ENCODE results near the gene ENAH.
"Not testable (repeated sequence)": the region's sequence is repeated elsewhere in the genome, so short reads cannot be mapped to it uniquely, and the experiment has no call there.

The ENAH gene

DNA sequence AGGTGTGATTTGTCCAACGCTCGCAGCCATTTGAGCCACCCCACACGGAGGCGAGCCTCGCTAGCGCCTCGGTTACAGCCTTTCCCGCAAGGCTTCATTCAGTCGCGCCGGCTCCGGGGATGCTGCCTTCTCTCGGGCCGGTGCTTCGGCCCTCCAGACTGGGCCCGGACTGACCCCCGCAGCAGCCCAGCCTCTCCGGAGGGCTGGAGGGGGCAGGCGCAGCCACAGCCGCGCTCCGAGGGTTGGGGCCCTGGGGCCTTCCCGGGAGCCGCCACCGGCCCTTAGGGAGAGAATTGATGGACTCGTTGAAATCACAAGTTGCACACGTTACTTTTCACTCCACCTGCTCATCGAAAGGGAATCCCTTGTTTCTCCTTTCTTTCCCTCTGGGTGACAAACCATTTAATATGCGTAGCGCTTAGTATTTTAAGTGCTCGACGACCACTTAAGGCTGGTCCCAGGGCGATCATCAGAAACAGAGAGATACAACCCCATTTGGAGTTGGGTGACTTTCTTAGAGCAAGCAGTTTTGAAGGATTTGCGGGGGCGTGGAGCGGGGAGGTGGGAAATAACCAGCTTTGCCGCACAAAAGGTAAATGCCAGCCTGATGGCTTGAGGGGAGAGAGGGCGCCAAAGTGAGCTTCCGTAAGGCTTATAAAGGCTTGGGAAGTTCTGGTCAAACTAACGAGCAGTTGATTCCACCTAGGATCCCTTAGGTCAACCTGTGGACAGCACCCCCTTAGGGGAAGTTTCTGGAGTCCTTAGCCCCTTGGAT, 24.6 kb upstream of the ENAH start:
- peak in 5 of 56 donors; percentile 1 to 21 (median 3) for DNase-seq

DNA sequence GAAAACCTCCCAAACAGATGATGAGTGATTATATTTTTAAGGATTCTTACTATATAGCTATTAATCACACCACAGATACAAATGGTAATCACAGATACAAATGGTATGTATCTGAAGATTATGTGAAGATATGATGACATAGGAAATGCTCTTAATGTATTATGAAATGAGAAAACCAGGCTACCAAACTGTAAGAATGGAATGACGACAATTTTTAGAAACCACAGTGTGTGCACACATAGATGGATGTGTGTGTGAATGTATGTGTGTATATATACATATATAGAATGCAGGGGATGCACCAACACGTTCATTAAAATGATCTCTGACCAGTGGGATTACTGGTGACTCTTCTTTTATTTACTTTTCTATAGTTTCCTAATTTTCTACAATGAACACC, 21.5 kb upstream of the ENAH start:
- DNase-seq, result no peak

DNA sequence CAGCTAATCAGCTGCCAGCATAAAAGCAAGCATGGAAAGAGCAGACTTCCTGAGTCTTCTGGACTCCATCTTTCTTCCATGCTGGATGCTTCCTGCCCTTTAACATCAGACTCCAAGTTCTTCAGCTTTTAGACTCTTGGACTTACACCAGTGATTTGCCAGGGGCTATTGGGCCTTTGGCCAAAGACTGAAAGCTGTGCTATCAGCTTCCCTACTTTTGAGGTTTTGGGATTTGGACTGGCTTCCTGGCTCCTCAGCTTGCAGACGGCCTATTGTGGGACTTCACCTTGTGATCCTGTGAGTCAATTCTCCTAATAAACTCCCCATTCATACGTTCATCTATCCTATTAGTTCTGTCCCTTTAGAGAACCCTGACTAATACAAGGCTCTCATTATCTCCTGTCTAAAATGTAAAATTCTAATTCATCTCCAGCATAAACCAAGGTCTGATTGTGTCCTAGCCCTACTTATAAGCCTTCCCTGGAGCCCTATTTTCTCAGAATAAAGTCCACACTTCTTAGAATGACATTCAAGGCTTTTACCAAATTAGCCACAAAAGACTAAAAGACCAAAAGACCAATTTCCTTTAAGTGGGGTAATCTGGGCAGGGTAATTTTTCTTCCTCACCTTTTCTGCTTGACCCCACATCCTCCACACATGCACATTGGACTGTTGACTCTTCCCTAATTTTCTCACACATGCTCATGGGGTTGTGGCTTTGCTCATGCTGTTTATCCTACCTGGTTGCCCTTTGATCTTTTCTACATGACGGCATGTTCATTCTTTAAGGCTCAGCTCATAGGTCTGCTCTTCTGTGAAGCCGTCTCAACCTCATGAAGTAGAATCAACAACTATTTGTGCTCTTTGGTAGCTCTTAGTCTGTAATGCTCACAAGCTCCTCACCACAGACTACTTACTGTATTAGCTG, 18.1 kb upstream of the ENAH start:
- DNase-seq, result no peak

DNA sequence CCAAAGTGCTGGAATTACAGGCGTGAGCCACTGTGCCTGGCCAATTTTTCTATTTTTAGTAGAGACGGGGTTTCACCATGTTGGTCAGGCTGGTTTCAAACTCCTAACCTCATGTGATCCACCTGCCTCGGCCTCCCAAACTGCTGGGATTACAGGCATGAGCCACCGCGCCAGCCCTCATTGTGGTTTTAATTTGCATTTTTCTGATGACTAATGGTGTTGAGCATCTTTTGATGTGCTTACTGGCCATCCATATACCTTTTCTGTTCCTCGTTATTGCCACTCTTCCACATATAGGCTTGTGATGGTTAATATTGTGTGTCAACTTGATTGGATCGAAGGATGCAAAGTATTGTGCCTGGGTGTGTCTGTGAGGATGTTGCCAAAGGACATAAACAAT, 17.4 kb upstream of the ENAH start:
- DNase-seq, result no peak

DNA sequence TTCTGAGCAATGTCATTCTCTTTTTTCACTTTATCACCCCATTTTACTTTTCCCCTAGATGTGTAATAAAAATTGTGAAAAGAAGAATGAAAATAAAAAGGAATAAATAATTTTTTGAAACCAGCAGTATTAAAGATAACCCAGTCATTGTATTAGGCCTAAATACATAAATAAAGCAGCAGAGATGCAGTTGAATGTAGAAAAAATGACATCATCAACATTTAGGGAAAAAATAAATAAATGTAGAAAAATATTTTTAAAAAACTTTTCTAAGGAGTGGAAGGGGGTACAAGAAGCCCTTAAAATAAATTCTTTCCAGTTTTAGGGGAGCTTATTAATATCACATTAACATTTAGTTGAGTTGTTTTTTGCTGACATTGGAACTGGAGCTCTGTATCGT, 15.3 kb upstream of the ENAH start:
- no peak for DNase-seq

DNA sequence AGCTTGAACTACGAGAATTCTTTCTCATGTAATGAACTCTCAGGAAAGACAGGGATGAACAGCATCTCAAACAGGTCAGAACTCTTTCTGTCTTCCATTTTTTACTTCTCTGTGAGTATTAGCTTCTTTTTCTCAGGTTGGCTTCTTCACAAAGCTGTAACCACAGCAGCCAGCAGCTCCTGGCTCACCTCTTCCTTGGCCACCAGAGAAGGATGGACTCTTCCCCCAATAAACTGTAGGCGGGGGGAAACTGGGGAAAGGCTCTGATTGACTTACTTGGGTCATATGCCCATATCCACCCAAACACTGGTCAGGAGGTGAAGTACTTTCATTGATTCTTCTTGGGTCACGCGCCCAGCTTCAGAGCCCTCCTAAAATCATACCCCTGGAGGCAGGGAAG, 14.4 kb upstream of the ENAH start:
- DNase-seq, result no peak

DNA sequence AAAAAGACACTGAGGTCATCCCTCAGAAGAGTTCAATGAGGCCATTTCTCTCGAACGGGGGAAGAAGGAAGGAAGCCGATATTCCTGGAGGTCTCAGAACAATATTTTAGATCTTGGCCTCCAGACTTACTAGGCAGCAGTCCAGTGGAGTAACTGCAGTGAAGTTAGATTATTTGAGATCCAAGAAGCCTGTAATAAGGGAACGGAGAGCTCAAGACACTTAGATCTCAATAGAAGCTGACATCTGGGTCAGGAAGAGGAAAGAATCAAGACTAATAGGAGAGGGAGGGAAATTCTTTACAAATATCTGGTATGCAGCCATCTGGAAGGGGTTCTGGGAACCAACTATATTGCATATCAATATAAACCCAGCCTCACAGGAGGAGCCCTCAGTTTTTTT, 13.6 kb upstream of the ENAH start:
- DNase-seq, result no peak

DNA sequence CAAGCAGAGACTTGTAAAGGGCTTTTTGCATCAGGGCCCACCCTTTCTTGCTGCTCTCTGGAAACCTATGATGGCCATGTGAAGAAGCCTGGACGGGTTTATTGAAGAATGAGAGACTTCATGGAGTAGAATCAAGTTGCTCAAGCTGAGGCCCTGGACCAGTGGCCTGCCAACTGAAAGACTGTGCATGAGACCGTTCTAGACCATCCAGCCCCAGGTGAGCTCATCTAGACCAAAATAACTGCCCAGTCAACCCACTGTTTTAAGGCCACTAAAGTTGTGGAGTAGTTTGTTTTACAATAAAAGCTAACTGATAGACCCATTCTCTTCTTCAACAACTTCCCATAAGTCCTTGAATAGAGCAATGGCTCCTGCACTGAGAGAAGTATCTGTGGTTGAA, 11.8 kb upstream of the ENAH start:
- DNase-seq, result no peak

DNA sequence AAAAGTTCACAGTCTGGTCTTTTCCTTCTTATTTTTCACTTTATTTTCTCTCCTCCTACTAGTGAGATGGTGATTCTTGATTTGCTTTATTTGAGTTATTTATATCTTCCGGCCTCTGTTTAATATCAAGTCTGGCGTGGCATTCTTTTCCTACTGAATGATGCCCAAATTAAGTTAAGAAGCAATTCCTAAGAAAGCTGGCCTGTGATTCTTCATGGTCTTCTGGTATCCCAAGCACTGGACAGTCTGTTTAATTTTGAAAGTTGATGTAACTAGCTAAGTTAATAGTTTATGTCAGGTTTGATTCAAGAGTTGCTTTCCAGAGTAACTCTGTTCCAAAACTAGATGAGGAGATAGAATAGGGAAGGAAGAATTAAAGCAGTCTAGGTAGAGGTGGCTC, 9.2 kb upstream of the ENAH start:
- DNase-seq, result no peak

DNA sequence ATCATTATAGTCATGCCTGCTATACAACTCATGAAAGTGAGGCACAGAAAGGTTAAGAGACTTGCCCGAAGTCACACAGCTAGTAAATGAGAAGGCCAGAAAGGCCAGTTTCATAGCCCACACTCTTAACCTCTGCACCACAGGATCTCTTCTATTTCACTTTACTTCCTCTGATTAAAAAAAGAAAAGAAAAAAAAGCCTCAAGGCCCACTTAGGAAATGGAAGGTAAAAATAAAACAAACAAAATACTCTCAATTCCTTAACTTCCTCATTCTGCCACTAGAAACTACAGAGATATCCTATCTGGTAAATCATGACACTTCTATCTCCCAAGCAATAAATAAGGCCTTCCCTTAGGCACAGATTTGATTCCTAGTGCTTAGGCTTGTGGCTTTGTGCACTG, 7.6 kb upstream of the ENAH start:
- DNase-seq, result no peak

DNA sequence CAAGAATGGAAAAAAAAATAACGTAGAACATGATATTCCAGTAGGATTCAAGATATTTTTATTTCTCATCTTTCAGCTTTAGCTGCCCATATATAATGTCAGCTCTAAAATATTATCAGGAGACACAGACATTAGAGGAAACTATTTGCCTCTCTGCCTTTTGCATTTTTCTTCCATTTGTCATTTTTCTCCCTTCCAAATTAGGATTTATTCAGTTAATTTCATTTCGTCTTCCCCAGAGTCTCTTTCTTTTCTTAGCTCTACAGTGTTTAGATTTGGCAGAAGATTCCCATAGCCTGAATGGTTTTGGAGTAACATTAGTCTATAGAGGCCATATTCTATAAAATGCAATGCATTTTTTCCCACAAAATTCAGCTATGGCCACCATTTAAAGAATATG, 5.1 kb upstream of the ENAH start:
- DNase-seq, result no peak

DNA sequence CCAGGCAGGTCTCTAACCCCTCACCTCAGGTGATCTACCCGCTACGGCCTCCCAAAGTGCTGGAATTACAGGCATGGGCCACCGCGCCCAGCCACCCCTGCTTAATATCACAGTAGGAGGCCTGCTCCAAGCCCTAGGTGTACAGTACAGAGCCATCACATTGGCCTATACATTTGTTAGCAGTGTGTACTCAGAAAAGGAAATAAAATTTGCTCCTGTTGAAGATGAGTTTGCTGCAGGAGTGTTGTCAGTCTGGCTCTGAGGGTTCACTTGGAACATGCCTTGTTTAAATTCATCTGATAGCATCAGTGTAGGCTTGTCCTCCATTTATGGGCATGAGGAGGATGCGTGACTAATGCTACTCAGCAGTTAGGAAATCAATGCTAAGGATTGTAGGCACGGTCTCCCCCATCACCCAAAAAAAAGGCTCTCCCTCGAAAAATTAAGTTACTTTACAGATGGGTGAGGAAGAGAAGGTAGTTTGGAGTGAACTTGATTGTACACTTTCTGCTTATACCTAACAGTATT, 4.6 kb upstream of the ENAH start:
- peak in 11 of 56 donors; percentile 3 to 56 (median 30) for DNase-seq

DNA sequence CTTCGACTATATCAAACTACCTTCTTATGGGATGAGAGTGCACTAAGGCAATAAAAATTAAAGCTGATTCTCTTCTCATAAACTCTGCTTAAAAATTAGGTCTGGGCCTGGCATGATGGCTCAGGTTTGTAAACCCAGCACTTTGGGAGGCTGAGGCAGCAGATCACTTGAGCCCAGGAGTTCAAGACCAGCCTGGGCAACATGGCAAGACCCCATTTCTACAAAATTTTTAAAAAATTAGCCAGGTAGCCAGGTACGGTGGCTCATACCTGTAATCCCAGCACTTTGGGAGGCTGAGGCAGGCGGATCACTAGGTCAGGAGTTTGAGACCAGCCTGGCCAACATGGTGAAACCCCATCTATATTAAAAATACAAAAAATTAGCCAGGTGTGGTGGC, 3.3 kb upstream of the ENAH start:
- DNase-seq, result not testable (repeated sequence)

DNA sequence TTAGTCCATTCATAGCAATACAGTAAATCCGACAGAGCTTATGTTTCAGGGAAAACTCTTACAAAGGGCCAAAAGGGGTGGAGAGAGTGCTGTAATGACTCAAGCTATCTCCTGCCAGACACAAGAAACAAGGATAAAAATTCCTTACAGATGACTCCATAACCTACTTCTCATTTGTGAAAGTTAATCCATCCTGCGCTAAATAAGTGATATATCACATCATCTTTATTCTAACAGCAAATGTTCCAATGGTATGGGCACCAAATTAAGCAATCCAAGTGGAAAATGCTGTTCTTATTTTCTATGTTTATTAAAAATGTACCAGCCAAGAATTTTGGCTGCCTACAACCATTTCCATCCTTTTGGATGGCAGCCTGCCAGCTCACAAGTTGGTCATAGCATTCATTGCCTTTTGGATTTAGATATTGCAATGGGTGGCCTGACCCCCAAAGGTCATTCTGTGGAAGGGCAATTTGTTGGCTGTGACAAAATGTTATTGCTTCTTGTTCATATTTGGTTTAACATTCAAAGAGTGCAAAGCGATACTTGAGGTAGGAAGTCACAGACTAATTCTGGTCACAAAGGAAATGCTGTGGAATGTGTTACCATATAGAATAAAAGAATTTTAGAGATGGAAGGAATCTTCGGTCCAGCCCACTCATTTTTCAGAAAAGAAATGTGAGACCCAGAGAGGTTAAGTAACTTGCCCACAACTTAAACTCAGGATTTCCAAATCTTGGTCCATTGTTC, 2.8 kb upstream of the ENAH start:
- peak in 37 of 56 donors; percentile 3 to 77 (median 28) for DNase-seq

DNA sequence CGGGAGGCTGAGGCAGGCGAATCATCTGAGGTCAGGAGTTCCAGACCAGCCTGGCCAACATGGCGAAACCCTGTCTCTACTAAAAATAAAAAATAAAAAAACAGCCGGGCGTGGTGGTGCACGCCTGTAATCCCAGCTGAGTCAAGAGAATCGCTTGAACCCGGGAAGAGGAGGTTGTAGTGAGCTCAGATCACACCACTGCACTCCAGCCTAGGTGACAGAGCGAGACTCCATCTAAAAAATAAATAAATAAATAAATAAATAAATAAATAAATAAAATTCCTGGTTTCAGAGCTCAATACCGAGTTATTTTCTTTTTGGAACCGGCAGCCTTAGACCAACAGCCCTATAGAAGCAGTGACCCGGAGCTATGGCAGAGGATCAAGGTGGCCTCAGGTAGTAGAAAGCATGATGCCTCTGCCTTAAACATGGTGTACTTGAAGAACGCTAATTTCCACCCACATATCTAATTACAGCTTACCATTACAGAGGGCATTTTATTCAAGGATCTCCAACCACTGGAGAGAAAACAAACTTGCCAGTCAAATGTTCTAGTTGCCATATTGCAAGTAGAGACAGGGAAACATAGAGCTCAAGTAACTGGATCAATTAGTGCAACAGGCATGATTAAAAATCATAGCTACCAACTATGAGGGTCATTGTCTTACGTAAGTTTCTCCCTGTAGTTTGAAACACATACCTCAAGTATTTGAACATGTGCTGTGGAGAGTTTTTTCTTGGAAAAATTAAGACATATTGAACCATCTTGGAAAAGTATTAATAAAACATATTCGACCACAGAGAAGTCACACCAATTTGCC, 2.0 kb upstream of the ENAH start:
- no peak for DNase-seq

DNA sequence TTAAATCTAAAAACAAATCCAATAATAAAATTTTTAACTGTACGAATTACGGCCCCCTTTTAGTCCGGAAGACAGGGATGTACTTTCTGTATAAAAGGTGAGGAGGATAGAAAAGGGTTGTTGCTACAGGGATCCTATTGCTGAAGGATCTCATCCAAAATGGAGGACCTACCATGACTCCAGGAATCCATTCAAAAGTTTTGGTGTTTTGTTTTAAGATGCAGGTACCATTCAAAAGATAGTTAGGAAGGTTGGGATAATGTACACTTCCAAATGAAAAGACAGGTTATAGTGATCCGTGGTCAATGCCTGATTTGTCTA, 1.3 kb upstream of the ENAH start:
- no peak for DNase-seq

DNA sequence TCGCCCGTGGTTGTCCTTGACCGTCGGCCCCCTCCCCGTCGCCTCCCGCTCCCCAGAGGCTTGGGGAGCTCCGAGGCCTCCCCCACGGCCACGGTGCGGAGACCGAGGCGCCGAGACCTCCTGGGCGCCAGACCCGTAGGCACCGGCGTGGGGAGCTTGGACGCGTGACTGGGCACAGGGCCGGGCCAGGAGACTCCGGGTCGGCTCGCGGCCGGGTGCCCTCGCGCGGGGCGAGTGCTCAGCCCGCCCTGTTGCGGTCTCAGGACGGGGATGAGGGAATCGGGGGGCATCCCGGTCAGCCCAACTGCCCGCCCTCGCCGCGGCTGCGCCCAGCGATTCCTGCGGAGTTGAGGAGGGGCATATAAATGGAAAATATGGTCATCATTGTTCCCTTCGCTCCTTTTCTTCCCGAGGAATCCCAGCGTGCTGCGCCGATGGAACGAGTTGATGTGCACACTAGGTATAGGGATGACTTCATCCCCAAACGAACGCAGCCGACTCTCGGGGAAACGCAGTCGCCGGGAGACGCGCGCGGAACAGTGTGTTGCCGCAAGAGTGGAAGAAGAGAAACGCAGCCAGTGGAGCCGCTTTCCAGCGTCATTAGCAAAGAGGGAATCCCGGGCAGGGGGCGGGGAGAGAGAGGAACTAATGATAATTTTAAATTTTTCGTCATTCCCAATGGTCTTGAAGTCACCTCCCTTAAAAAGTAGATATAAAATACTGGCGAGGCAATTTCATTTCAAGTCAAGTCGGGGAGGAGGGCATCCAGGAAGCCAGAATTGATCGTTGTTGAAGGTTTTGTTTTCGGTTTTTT, 747 bp upstream of the ENAH start:
- DNase-seq, result peak in 52 of 56 donors; percentile 29 to 91 (median 74)

DNA sequence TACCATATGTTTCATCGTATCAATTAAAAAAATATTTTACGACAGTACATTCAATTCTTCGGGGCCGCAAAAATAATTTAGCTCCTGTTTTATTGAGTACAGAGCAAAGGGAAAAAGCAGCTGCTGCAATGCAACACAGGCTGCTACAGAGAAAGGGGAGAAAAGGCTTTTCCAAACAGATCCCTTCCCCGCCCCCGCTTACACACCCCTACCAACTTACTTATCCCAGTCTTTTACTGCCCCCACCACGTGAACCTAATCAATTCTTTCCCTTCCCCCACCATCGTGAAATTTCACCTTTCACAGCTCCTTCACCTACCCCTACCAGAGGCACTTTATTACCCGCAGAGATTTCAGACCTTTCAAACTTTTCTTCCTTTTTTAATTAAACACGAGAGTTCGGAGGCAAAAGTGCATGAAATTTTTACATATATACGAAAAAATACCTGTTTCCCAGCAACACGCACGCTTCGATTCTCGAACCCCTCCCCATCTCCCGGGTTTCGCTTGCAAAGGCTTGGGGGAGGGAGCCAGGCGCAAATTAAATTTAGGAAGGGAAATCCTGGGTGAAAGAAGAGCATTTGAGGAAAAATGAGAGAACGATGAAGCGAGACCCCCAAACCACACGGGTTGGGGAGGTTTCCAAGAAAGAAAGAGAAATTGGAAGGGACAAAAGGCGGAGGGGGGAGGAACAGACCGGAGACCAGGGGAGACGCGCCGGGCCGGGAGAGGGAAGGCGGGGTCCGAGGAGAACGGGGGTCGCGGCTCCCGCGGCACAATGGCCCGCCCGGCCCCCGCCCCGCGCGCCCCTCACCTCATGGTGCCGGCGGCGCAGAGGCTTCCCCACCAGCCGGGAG, 823 bp downstream of the ENAH start:
- peak in 37 of 56 donors; percentile 2 to 57 (median 21) for DNase-seq

DNA sequence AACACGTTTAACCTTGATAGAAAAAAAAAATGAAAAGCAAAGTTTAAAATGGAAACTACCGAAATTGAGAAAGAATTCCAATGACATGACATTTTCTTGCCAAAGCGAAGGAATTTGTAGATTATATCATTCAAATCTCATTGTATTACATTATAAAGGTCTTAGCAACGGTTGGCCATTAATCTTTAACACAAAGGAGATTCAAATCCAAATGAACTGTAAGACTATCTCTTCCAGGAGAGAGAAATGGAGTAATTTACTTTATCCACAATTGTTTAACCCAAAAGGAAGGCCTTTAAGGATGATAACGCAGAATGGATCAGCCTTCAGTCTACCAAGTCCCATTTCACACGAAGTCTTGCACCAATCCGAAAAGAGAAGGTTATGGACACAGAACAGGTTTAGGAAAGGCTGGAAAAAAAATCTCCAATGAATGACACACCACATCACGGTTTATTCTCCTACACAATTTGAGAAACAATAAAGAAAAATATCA, 1.5 kb downstream of the ENAH start:
- no peak for DNase-seq
